Measurements from ENCODE around the gene CDH4. TPM values are rescaled to one million over a fixed set of nuclear protein-coding genes. Genes with fewer than 3 reads are reported as not detected.
A peak's percentile ranks its signal among the peaks of the same experiment; 100 is the strongest.

Gene CDH4
- polyA plus RNA-seq, 4 donors = 6.1 to 8.9 (median 6.8) TPM

- DNase-seq (ENCODE audit: low read depth in 4 of 4, low spot score in 3 of 4) = no peak
These were observed 359.5 kb downstream of the CDH4 start for GRCh38 chr20:61611401-61612180.

DNA sequence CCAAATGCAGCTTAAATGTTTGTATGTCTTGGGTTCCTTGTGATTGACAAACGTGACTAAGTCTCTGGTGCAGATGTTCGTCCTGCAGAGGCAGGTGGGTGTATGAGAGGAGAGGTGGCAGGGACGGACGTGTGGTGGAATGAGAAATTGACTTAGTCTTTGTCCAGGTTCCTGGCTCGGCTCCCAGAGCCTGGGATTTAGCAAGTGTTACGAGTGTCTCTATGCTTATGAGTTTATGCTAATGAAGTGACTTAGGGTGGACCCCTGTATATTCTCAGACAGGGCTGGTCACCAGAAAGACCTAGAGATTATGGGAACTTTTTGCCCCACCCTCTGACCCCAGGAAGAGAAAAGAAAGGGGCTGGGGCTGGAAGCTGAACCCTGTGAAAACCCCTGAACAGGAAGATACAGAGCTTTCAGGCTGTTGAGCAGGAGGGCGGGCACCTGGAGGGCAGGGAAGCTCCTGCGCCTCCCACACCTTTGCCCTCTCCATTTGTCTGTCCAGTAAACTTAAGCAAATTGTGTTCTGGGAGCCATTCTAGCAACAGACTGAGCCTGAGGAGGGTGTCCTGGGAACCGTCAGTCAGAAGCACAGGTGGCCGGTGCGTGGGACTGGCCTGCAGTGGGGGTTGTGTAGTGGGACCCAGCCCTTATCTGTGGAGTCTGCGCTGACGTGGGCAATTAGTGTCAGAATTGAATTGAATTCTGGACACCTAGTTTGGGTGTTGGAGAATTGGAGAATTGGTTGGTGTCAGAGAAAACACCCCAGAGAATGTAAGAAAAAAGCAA is 362.1 kb downstream of the CDH4 start:
- no peak for DNase-seq (ENCODE audit: low read depth in 4 of 4, low spot score in 3 of 4)

DNA sequence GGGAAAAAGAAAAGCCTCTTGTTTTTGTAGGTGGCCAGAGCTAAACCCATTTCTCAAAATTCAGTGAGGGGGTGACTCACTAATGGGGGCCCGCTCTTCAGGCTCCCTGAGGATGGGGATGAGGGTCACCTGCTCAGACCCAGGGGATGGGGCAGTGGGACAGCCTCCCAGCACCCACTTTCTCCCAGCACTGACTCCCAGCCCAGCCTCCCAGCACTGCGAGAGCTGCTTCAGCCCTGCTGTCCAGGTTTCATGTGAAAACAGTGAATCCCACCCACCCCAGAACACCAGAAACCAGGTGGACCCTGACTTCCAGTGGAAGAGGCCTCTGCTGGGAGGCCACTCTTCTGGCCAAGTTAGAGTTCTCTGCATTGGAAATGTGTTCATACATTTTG is 362.6 kb downstream of the CDH4 start:
- DNase-seq (ENCODE audit: low read depth in 4 of 4, low spot score in 3 of 4) = no peak

DNA sequence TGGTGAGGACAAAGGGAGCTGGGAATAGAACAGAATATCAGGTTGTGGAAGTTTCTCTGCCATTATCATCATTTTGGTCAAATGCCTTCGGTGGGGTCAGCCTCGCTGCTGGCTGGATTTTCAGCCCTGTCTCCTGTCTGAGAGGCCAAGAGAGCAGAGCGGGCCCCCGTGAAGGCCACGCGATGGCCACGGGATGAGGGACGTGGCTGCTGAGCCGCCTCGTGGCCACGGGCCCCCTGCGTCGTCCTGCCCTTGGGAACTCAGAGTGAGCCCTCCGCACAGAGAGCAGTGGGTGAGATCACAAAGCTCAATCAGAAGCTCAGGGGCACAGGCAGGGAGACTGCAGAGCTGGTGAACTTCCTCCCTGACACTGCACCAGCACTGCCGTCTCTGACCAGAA is 363.7 kb downstream of the CDH4 start:
- DNase-seq (ENCODE audit: low read depth in 4 of 4, low spot score in 3 of 4) = no peak

GRCh38 chr20:61619751-61620150 is 367.7 kb downstream of the CDH4 start:
- DNase-seq (ENCODE audit: low read depth in 4 of 4, low spot score in 3 of 4) = no peak

DNA sequence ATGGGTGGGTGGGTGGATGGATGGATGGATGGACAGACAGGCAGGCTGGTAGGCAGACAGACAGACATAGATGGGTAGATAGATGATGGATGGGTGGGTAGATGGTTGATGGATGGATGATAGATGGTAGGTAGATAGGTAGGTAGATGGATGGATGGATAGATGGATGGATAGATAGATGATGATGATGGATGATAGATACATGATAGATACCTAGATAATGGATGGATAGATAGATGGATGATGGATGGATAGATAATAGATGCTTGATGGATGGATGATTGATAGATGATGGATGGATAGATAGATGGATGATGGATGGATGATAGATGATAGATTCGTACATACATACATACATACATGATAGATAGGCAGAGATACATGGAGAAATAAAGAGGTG is 368.1 kb downstream of the CDH4 start:
- DNase-seq (ENCODE audit: low read depth in 4 of 4, low spot score in 3 of 4) = no peak

DNA sequence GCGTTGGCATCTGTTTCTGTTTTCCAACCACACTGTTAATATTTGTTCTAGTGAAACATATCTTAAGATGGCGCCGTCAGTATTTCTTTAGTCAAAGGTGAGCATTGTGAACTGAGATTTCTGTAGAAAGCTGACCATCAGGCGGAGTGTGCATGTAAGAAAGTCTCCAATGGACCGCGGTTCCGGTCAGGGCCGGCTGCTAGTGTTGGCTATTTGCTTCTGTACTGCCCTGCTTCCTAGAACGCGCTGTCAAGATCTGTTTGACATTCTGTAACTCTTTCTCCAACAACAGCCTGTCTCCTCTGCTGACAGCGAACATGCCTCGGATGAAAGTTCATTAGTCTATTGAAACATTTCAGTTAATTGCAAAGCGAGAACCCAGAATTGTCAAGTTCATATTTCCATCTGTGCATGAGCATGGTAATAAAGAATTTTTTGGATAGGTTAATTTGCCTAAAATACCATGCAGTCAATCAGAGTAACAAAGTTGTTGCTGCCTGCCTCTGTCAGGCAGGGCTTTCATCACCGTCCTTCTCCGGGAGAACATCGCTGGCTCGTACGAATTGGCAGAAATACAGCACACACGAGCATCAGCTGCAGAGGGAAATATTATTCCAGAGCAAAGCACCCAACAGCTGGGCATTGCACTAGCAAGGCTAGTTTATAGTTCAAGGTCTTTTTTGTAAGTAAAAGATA is 369.1 kb downstream of the CDH4 start:
- DNase-seq (ENCODE audit: low read depth in 4 of 4, low spot score in 3 of 4) = no peak

DNA sequence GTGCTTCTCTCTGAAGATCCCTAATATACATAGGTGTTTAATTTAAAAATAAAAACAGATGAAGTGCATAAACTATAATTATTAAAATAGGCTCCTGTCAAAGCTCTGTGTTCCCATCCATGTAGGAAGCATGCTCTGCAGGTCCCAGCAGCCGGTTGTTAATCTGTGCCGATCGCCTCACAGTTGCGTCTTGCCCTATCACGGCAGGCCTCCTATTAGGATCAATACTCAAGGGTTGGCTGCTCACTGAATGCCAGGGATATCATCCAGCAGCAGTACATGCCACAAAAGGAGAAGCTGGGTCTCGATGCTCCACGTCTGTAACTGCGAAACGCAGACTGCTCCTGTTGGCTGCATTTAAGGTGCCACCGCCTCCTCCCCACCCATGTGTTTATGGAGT is 369.8 kb downstream of the CDH4 start:
- DNase-seq (ENCODE audit: low read depth in 4 of 4, low spot score in 3 of 4) = no peak

GRCh38 chr20:61623451-61623850 is 371.4 kb downstream of the CDH4 start:
- no peak for DNase-seq (ENCODE audit: low read depth in 4 of 4, low spot score in 3 of 4)

DNA sequence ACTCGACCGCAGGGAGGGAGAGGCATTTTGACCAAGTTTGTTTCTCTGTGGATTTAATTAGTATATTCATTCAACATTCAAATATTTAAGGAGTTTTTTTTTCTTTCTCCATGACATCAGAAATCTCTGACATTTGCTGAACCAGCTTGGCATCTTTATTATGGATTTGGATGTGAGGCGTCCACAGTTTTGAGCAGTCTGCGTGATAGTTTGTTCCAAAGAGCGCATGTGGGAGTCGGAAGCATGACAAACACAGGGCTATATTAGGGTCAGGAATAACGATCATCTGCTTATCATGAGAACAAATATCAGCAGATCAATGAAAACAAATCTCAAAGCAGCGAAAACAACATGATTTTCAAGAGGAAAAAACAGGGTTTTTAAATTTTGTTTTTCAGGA is 373.2 kb downstream of the CDH4 start:
- no peak for DNase-seq (ENCODE audit: low read depth in 4 of 4, low spot score in 3 of 4)

DNA sequence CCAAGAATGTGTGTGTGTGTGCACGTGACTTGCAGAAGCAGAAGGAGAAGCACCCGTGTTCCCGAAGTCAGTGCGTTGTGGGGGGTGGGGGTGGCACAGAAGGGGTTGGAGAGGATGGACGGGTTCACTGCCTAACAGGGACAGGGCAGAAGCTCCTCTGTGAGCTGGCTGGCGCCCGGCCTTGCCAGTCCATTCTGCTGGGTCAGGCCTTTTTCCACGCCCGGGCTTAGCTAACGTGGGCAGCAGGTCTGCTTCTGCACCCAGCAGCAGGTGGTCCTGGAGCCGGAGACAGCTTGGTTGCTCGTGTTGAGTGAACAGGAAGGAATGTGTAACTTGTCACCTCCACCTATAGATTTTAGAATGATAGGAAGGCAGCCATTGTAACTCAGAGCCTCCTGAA is 374.4 kb downstream of the CDH4 start:
- no peak for DNase-seq (ENCODE audit: low read depth in 4 of 4, low spot score in 3 of 4)

DNA sequence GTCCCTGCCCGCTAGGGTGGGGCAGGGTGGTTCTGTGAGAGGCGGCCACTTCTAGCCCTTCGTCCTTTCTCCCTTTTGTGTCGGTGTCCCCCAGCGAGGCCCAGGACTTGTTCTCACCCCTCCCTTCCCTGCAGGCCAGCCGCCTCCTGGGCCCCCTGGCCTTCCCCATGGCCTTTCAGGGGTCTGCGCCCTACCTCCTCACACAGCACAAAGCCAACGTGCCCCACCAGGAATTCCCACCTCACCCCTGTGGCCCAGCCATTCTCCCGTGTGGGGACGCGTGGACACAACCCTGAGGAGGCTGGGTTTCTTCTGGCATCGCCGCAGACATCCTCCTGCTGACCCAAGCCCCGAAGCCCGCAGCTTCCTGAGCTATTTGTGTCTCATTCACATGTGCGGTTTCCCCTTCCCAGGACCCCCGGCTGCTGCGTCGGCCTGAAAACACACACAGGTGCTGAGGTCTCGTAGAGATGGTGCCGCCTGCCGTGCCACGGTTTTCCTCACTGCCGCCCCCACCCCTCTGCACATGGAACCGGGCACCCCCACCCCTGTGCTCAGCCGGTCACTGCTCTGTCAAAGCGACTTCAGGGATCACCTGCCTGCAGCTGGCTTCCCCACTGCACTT is 375.8 kb downstream of the CDH4 start:
- no peak for DNase-seq (ENCODE audit: low read depth in 4 of 4, low spot score in 3 of 4)

DNA sequence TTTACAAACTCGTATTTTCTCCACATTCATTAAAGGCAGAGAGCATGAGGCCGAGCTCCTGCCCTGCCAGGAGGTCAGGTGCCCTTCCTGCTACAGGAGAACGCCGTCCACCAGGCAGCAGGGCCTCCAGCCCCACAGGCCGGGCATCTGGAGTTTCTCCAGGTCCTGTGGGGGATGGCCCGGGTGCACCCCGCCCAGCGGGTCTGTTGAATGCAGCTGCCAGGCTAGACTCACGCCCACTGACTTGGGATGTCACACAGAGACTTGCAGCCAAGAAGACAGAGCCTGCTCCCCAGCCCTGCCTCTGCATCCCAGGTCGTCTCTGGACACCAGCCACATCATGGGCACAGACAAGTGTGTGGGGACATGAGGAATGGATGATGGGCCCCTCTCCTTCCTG is 376.4 kb downstream of the CDH4 start:
- DNase-seq (ENCODE audit: low read depth in 4 of 4, low spot score in 3 of 4) = no peak

GRCh38 chr20:61628901-61629601 is 377.0 kb downstream of the CDH4 start:
- DNase-seq (ENCODE audit: low read depth in 4 of 4, low spot score in 3 of 4) = peak in 1 of 4 donors; percentile 4

GRCh38 chr20:61629602-61630390 is 377.7 kb downstream of the CDH4 start:
- DNase-seq (ENCODE audit: low read depth in 4 of 4, low spot score in 3 of 4) = no peak

DNA sequence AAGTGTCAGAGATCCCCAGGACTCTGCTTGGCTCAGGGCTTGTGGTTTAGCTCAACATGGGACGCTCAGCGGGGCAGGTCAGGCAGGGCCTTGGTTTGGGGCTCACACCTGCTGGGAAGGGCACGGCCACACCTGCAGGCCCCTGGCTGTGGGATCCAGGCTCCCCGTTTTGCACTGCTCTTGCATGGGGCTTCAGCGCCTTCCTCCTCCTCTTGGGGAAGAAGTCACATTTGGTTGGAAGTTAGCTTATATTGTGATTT is 378.3 kb downstream of the CDH4 start:
- DNase-seq (ENCODE audit: low read depth in 4 of 4, low spot score in 3 of 4) = no peak

DNA sequence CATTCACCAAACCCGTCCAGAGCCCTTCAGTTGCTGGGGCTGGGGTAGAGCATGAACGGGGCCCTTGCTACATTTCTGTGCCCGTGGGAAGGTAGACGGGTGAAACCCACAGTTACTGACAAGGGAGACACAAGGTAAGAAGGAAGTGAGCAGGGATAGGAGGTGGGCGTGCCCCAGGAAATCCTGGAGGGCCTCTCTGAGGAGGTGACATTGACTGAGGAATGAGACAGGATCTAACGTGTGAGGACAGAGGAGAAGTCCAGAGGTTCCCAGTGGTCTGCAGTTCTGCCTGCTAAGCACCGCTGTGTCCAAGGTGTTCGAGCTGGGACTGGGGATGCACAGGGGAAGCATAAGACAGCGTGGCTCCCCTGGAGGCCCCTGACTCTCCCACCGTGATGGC is 378.8 kb downstream of the CDH4 start:
- no peak for DNase-seq (ENCODE audit: low read depth in 4 of 4, low spot score in 3 of 4)

DNA sequence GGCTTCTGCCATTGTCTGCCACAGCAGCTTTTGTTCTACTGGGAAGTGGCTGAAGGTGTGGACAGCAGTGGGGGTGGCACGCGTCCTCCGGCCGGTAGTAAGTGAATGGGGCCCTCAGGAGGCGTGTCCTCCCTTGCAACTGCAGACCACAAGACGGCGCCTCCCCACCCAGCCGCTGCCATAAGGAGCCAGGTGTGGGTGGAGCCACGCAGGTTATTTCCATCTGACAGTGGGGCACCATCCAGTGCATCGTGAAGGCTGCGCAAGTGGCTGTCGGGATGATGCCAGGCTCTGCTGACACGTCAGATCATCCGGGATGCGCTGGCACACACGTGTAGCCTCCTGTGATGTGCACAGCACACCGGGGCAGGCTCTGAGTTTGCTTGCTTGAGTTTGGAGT is 379.7 kb downstream of the CDH4 start:
- DNase-seq (ENCODE audit: low read depth in 4 of 4, low spot score in 3 of 4) = no peak

- DNase-seq (ENCODE audit: low read depth in 4 of 4, low spot score in 3 of 4) = no peak
These were observed 380.9 kb downstream of the CDH4 start for GRCh38 chr20:61633004-61633403.
